Duodenal mucosa (tissue), 2 donors: ENCODE results near the gene PDGFD.

ENCODE experiments used
- H3K27ac ChIP-seq: one replicate; pipeline ENCODE4 v1.7.0; 2013; ENCODE audit warnings: low read depth, low read length
- H3K27me3 ChIP-seq, 2 donors: one replicate each; pipeline ENCODE4 v1.7.0; 2013; ENCODE audit warnings: low read length in 2 of 2, control low read depth in 1 of 2; ENCODE audit not compliant: insufficient read depth in 2 of 2, control insufficient read depth in 1 of 2
- H3K36me3 ChIP-seq, 2 donors: one replicate each; pipeline ENCODE4 v1.7.0; 2013; ENCODE audit warnings: low read length in 2 of 2, control low read depth in 1 of 2; ENCODE audit not compliant: insufficient read depth in 2 of 2, control insufficient read depth in 1 of 2
- H3K4me1 ChIP-seq, 2 donors: one replicate each; pipeline ENCODE4 v1.7.0; 2013; ENCODE audit warnings: low read length in 2 of 2, control low read depth in 1 of 2; ENCODE audit not compliant: insufficient read depth in 2 of 2, control insufficient read depth in 1 of 2
- H3K4me3 ChIP-seq, 2 donors: one replicate each; pipeline ENCODE4 v1.7.0; 2013; ENCODE audit warnings: low read length in 2 of 2, low read depth in 1 of 2
- H3K9ac ChIP-seq, 2 donors: one replicate each; pipeline ENCODE4 v1.7.0; 2013; ENCODE audit warnings: low read length in 2 of 2, low read depth in 1 of 2
- H3K9me3 ChIP-seq, 2 donors: one replicate each; pipeline ENCODE4 v1.7.0; 2013; ENCODE audit warnings: low read length in 2 of 2, control low read depth in 1 of 2; ENCODE audit not compliant: control insufficient read depth in 1 of 2

PDGFD gene

GRCh38 chr11:104098132-104098531, 65.8 kb downstream of the PDGFD start:
- Histone ChIP-seq H3K27ac (no peak overlapping the region), H3K9me3 (no peaks in the 10 kb centered on the region), H3K27me3 (no peaks in the 10 kb centered on the region), H3K9ac (no peak overlapping the region), H3K4me3 (no peak overlapping the region), H3K4me1 (no peaks in the 10 kb centered on the region), H3K36me3 (no peaks in the 10 kb centered on the region)

GRCh38 chr11:104096900-104097299, 67.0 kb downstream of the PDGFD start:
- H3K27ac ChIP-seq = no peak overlapping the region
- H3K9ac ChIP-seq = no peak overlapping the region
- H3K27me3 ChIP-seq = no peaks in the 10 kb centered on the region
- no peaks in the 10 kb centered on the region for H3K36me3 ChIP-seq
- H3K9me3 ChIP-seq = no peaks in the 10 kb centered on the region
- H3K4me3 ChIP-seq = no peak overlapping the region
- H3K4me1 ChIP-seq = no peaks in the 10 kb centered on the region

- H3K27me3 ChIP-seq = no peaks in the 10 kb centered on the region
- no peaks in the 10 kb centered on the region for H3K4me1 ChIP-seq
- H3K36me3 ChIP-seq = no peaks in the 10 kb centered on the region
- H3K9me3 ChIP-seq = no peaks in the 10 kb centered on the region
- H3K27ac ChIP-seq = no peak overlapping the region
- H3K9ac ChIP-seq = no peak overlapping the region
- H3K4me3 ChIP-seq = no peak overlapping the region
Observed at GRCh38 chr11:104095791-104096190, 68.2 kb downstream of the PDGFD start.

GRCh38 chr11:104094576-104094975, 69.4 kb downstream of the PDGFD start:
- Histone ChIP-seq H3K27ac (no peak overlapping the region), H3K27me3 (no peaks in the 10 kb centered on the region), H3K9ac (no peak overlapping the region), H3K9me3 (no peaks in the 10 kb centered on the region), H3K4me3 (no peak overlapping the region), H3K4me1 (no peaks in the 10 kb centered on the region), H3K36me3 (no peaks in the 10 kb centered on the region)

DNA sequence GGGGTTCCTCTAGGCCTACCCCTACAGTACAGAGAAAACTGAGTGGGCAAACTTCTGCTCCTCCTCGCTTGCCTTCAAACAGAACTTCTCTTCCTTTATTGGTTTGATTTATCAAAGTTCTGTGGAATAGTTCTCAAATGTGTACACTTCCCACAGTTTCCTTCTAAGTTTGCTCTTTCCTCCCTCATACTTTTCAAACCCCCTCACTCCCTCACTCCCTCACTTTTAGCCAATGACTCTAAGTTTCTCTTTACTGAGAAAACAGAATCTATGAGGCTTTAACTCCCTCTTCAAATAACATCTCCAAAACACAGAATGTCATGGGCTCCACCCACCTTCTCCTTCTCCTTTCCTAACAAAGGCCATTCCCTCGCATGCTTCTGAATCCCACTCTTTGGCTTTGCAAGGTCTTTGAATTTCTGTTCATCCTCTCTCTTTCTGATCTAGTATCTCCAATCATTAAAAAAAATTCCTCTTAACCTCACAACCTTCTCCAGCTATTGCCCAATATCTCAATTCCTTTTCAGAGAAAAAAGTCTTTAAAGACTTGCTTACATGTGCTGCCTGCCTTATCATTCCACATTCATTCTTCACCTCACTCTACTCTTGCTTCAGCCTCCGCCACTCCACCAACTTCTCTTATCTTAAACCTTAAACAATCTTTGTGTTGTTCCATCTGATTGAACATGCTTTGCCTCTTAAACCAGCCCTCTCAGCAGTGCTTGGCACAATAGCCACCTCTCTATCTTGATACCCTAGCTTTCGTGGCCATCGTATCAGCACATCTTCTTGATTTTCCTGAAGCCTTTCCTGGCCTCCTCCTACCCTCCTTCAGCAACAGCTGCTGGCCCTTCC, 70.3 kb downstream of the PDGFD start:
- Histone ChIP-seq H3K27me3 (no peaks in the 10 kb centered on the region), H3K36me3 (no peaks in the 10 kb centered on the region), H3K9me3 (no peaks in the 10 kb centered on the region), H3K9ac (no peak overlapping the region), H3K4me1 (no peaks in the 10 kb centered on the region), H3K27ac (no peak overlapping the region), H3K4me3 (no peak overlapping the region)

DNA sequence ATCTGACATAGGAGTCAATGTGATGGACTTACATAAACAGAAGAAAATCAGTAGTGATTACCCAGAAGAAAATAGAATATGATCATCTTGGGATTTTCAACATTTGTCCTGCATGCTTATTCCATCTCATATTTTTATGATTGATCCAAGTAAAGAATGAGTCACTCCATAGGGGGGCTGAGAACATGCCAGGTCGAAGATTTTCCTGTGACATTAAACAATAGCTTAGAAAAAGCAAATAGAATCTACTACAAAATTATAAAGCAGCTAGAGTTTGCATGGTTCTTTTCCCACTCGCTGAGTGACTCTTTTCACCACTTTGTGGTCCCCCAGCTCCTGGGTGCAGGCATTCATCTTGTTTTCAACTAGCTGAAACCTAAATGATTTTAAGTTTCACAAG, 71.2 kb downstream of the PDGFD start:
- Histone ChIP-seq H3K9me3 (no peaks in the 10 kb centered on the region), H3K27me3 (no peaks in the 10 kb centered on the region), H3K4me3 (no peak overlapping the region), H3K27ac (no peak overlapping the region), H3K9ac (no peak overlapping the region), H3K36me3 (no peaks in the 10 kb centered on the region), H3K4me1 (no peaks in the 10 kb centered on the region)

DNA sequence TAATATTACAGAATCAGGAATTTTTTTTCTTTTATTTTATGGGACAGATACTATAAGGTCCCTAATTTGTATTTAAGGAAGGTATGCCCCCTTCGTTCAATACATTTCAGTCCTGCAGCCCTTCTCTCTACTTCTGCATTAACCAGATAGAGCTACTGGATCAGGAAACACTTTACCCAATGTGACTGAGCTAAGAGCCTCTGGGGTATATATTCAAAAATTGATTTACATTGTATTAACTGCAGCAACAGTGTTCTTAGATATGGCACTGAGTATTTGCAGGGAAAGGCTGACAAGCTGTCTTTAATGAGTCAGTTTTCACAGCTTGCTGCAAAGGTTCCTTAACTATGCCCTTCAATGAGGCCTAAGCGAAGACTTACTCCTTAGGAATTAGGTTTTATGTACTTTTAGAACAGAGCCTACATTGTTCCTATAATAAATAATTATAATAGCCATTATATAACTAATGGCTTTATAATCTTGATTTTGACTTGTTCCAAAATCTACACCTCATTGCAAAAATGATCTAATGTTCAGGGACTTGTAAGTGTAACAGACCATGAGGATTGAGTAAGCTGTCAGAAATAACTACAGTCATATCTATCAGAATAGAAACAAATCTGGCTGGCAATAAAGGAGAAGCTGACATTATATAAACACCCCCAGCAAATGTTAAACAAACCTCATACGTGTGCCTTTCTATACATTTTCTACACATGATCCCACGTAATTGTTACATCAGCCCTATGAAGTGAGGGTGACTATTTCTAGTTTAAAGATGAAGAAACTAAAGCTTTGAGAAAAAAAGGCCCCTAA, 72.5 kb downstream of the PDGFD start:
- Histone ChIP-seq H3K27me3 (no peaks in the 10 kb centered on the region), H3K9ac (no peak overlapping the region), H3K36me3 (no peaks in the 10 kb centered on the region), H3K4me3 (no peak overlapping the region), H3K9me3 (no peaks in the 10 kb centered on the region), H3K27ac (no peak overlapping the region), H3K4me1 (no peaks in the 10 kb centered on the region)

DNA sequence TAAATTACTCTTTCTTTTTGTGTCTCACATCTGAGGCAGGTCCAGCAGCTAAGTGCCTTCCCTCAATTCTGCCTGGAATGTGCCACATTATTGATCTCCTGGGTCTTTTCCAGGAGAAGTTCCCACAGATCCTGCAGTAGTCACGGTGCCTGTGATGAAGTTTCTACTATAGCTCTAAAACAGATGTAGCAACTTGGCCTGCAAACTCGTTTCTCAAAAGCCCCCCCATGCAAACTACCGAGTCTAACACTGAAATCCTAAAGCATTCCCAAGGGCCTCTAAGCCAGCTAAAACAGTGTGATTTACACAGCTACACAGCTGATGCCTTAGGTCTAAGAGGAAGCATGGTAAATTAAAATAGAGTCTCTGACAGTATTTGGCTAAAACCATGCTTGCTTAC, 73.2 kb downstream of the PDGFD start:
- Histone ChIP-seq H3K9me3 (no peaks in the 10 kb centered on the region), H3K36me3 (no peaks in the 10 kb centered on the region), H3K9ac (no peak overlapping the region), H3K4me3 (no peak overlapping the region), H3K4me1 (no peaks in the 10 kb centered on the region), H3K27ac (no peak overlapping the region), H3K27me3 (no peaks in the 10 kb centered on the region)

- Histone ChIP-seq H3K4me1 (no peaks in the 10 kb centered on the region), H3K27me3 (no peaks in the 10 kb centered on the region), H3K9ac (no peak overlapping the region), H3K27ac (no peak overlapping the region), H3K36me3 (no peaks in the 10 kb centered on the region), H3K4me3 (no peak overlapping the region), H3K9me3 (no peaks in the 10 kb centered on the region)
Observed at GRCh38 chr11:104089481-104089880, 74.5 kb downstream of the PDGFD start.

DNA sequence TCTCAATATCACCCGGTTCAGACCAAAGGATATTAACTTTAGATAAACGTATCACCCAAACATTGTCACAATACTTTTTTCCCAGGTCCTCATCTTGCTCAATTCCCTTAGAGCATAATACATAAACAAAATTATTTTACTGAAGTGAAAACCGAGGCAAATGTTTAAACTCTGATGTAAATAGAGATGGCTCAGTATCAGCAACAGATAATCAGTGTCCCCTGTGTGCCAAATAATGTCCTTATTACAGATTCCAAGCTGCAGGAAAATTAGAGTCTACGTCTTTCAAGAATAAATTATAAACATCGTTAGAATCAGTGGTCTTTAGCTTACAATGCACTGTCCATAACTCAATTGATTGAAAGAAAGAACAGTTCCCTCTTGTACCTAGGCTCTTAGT, 77.3 kb downstream of the PDGFD start:
- Histone ChIP-seq H3K9ac (no peak overlapping the region), H3K9me3 (no peaks in the 10 kb centered on the region), H3K4me3 (no peak overlapping the region), H3K36me3 (no peaks in the 10 kb centered on the region), H3K27me3 (no peaks in the 10 kb centered on the region), H3K4me1 (no peaks in the 10 kb centered on the region), H3K27ac (no peak overlapping the region)
